Activated T-cell treated with anti-CD3 and anti-CD28 coated beads for 4 hours (primary cell): ENCODE results near the gene PIGR.

Experiments used
- DNase-seq: peaks from one replicate; pipeline ENCODE4 v3.0.0-alpha.2; 2020

The PIGR gene

GRCh38 chr1:206958144-206958543 is 11.9 kb upstream of the PIGR start:
- no peak for DNase-seq

GRCh38 chr1:206957639-206958038 is 11.4 kb upstream of the PIGR start:
- no peak for DNase-seq

DNA sequence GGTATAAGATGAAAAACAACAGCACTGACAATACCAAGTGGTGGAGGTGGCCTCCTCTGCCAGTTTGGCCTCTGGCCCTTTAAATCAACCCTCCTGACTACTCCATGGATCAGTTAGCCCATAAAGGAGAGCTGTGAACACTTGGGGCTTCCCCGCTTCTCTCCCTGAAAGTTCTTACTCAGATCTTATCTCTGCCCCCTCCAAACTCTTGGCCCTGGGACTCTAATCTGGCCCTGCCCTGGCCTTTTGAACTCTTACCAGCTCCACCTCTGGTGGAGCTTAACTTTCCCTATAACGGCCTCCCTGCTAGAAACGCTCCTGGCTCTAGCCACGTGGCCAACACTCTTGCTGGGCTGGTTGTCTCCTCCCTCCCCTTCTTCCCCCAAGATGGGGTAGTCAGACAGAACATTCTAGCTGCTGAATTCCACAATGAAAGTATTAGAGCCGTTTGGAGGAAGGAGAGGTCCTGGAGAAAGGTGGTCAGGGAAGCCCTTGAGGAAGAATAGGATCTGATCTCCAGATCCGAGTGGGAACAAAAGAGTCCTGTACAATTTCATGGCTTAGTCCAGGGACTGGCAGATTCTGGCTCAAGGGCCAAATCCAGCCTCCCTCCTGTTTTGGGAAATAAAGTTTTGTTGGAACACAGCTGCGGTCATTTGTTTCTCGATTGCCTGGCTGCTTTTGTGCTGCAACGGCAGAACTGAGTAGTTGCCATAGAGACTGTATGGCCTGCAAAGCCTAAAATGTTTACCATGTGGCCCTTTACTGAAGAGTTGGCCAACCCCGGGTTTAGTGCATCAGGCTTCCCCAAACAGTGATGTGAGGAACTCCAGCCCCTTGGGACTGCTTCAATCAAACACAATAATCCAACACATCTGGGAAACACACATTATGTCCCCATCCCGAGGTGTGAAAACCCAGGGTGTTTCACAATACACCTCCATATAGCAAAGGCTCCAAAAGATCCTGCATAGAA is 9.5 kb upstream of the PIGR start:
- no peak for DNase-seq

GRCh38 chr1:206954459-206955342 is 8.4 kb upstream of the PIGR start:
- DNase-seq = no peak

GRCh38 chr1:206953626-206954025 is 7.4 kb upstream of the PIGR start:
- DNase-seq = no peak

GRCh38 chr1:206953126-206953525 is 6.9 kb upstream of the PIGR start:
- no peak for DNase-seq

DNA sequence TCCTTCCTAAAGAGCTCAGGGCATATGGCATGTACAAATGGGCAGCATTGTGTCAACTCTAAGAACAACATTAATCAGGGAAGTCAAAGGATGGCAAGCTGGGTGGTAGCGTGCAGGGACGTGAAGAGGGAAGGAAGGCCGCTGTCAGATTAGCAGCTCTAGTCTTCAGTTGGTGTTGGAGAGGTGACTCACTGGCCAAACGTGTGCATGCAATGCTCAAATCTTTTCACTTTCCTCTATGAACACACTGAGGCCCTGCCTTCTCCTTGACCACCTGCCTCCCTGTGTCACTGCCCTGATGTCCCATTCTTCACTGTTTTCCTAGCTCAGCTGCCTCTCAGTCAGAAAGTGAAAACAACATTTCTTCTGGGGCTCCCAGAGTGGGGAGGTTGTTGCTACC is 5.9 kb upstream of the PIGR start:
- DNase-seq = no peak

DNA sequence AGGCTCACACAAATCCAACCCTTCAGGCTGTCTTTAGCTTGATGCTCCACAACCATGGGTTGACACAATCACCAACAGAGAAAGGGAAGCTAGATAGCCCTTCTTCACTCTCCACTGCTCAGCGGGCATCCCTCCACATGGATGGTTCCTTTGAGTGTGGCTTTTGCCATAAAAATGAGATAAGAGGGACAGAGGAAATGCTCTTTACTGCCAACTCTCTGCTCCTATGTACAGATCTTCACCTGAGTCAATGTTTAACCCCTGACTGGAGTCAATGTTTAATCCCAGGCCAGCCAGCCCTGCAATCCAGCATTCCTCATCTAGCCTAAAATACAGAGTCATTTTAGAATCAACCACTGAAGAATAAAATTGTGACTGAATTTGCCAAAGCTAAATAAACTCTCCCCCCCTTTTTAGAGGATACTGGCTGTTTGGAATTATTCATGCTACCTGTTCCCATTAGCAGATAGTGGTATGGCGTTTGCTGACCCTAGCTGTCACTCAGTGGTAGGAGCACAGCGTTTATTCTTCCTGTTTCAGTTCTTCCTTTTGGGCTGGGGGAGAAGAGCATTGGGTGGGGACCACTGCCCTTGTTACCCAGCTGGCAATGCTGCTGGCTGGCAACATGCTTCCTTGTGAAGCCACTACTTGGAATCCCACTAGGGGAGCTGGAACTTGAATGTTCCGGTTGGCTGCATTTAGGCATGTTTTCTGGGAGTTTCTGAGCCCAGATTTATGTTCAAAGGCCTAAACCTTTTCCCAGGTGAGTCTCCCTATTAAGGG is 5.2 kb upstream of the PIGR start:
- no peak for DNase-seq

GRCh38 chr1:206949641-206950040 is 3.4 kb upstream of the PIGR start:
- no peak for DNase-seq

DNA sequence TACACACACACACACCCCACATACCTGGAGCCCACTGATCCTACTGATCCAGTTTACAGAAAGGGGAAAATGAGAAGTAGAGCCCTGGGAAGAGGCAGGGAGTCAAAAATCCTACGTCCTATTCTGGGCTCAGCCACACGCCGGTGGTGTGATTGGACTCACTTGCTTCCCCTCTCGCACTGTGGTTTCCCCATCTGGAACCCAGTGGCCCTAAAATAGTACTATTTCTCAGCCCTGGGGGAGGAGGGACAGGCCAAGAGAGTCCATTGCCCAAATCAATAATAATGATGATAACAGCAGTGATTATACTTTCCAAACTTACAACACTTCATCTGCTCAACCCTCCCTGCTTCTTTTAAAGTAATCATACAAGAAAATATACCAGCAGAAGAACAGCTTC is 2.9 kb upstream of the PIGR start:
- no peak for DNase-seq

- no peak for DNase-seq
These were observed 989 bp upstream of the PIGR start for GRCh38 chr1:206947255-206947654.

DNA sequence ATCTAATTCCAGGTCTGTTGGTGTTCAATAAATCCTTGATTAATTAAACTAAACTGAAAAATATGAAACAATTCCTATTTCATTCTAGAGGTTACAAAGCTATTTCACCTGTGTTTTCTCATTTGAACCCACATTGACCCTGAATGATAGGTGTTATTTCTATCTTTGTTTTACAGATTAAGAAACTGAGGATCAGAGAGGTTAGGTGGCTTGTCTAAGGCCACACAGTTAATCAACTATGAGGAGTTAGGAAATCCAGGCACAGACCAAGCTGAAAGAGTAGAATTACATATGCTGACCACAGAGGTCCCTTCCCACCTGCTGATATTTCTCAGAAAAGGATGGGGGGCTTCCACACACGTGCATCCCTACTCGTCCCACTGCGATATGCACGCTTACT is 487 bp downstream of the PIGR start:
- DNase-seq = no peak

DNA sequence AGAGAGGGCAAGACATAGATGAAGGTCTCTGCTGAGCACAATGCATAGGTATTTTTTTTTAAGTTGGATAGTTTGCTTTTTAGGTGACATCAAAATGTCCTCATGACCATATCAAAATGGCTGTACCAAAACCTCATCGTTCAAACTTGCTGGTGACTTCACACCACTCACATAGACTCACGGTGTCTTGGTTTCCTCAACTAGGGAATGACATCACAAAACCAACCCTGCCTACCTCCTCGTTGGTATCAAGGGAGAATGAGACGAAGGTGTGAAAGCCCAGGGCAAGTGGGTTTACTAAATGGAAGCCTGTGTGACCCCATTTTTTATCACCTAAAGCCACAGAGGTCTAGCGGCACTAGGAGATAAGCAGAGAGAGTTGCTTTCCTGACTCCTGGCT is 1.6 kb downstream of the PIGR start:
- DNase-seq = no peak

DNA sequence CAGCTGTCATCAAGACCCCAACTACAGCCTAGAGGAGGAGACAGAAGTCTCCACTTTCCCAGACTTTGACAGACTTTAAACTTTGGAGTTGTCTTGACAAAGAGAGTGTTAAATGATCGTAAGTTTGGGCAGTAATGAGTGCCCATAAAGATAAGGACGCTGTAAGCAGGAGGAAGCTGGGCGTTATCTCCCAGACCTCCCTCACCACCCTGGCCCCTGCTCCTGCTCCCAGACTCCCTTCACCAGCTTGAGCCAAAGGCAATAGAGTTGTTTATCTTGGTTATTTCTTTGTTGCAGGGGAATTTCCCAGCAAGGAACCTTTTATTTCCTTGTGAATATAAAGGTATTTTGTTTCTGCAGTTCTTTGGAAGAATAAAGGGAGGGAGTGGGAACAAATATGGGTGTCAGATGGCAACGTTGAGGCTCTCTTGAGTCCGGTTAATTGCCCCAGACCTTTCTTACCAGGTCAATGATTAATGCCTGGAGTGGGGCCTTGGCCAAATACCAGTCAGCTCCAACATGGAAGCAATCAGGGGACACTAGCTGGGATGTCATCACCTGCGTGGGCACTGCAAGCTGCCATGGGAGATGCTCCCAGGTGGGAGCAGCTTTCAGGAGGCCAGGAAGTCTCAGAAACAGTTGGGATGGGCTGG is 4.4 kb downstream of the PIGR start:
- DNase-seq = no peak

DNA sequence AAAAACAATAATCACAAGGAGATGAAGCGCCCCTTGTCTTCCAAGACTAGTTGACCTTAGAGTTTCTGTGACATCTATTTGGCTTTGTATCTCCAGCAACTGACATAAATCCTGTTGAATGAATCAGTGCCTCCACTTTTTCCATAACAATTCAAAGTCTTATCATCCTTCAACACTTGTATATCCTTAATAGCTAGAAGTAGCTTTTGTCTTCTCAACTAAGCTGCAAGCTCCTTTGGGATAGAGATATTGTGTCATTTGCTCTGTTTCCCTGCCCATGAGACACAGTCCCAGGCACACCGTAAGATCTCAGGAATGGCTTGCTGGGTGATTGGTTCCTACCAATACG is 5.7 kb downstream of the PIGR start:
- no peak for DNase-seq

DNA sequence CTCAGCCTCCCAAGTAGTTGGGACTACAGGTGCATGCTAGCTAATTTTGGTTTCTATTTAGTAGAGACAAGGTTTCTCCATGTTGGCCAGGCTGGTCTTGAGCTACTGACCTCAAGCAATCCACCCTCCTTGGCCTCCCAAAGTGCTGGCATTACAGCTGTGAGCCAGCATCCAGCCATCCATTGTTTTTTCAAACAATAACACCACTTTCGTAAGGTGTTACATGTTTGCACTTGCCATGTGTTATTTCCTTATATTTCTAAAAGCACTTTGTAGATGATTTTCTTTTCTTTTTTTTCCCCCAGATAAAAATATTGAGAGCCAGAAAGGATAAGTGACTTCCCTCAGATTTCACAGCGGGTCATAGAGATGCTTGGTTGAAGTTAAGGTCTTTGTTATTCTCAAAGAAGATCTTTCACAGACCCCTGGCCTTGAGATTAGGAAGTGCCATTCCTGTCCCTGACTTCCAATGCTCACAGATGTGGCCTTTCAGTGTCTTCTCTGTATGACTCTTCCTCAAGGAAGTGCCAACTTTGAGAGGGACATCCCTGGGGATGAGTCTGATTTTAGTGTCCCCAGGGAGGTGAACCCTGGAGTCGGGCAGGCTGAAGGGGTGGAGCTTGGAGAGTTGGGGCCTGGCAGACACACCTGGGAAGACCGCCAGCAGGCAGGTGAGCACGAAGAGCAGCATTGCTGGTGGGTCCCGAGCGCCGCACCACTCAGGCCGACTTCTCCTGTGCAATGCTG is 6.3 kb downstream of the PIGR start:
- DNase-seq = no peak

DNA sequence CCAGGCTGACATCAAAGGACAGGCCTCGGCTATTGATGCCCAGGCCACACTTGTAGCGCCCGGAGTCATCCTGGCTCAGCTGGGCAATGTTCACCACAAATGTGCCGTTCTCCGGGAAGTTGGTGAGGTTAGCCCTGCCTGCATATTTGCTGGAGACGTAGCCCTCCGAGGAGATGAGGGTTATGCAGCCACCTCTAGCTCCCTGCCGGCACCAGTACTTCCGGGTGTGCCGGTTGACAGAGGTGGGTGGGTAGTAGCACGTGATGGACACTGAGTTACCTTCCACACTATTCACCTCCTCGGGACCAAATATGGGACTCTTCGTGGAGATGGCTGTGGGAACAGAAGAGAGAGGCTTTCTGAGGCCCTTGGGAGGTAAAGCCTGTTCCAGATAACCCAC is 7.1 kb downstream of the PIGR start:
- no peak for DNase-seq

DNA sequence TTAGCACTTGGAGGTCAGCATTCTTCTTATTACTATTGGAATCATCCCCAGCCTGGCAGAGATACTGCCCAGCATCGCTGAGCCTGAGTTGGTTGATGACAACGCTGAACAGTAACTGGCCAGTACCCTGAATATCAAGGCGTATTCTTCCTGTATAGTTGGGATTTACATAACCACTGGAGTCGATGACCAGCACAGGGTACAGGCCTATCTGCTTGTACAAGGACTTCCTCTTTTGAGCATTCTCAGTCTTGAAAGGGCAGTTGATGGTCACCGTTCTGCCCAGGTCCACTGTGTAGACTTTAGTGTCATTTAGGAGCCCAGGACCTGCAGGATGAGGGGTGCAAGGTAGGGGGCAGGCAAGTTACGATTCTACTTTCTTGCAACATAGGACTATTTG is 8.8 kb downstream of the PIGR start:
- DNase-seq = no peak

DNA sequence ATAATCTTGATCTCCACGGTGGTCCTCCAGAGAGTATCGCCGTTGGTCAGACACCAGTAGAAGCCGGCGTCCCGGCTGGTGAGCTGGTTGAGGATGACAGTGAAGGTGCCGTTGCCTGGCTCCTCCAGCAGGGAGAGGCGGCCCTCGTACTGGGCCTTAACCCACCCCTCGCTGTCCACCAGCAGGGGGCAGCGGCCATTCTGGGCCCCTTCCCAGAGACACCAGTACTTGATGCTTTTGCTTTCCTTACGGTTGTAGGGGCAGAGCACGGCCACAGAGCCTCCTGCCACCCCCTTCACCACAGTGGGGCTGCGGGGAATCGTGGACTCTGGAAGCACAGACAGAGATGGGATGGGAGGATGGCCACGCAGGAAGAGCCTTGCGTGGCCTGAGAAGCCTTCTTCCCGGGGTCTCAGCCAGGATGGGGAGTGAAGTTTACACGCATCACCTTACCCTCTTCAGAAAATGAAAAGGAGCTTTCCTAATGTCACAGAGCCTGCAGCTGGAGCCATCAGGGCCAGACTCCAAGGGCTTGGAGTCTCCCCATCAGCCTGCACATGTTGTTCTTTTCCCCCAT is 10.7 kb downstream of the PIGR start:
- no peak for DNase-seq

DNA sequence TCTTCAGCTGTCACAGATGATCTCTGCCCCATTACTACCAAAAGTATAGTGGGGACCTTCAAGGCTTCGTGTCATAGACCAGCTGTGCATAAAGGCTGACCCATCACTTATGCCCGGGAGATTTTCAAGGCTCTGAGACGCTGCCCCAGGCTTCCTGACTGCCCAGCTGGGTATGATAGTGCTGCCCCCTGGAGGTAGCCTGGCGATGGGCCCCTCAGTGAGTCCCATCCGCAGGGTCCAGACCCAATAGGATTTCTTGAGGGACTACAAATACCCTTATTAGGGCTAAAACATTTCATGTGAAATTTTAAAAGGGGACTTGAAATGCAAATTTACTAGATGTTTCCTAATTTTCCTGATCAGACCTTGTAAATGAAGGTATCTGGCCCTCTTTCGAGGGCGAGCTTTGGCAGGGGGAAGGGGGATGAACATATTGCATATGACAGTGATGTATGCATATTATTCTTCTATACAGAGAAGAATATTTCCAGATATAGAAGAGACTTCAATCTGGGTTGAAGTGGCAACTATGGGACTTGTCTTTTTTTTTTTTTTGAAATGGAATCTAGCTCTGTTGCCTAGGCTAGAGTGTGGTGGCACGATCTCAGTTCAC is 12.8 kb downstream of the PIGR start:
- DNase-seq = peak; percentile 68

- no peak for DNase-seq
These were observed 14.1 kb downstream of the PIGR start for GRCh38 chr1:206932177-206932576.
